GM12878 (cell line): ENCODE data around the gene BTBD6. TPM values are rescaled to one million over a fixed set of nuclear protein-coding genes. Genes with fewer than 3 reads are reported as not detected.

ENCODE experiments used
- ATAC-seq: fragments of 200-7000 bp; cut with Tn5 transposase; 3 replicates; pipeline ENCODE4 v1.9.1; 2020; ENCODE audit warnings: mild to moderate bottlenecking, moderate library complexity
- BruUV-seq: library from RNA; stranded (reverse); fragments of 400-500 nt; replicated peaks from 2 replicates; lab custom pipeline; 2021; lab: Mats Ljungman, UMichigan
- CTCF ChIA-PET: fragments of 300-600 bp; sonication (Branson Sonifier 250); formaldehyde crosslinking; extraction: SDS; loops from one replicate; lab custom pipeline; 2021; ENCODE audit warnings: inconsistent platforms; lab: Yijun Ruan, JAX
- POLR2A ChIA-PET: fragments of 350-600 bp; formaldehyde crosslinking; extraction: SDS; loops from one replicate; lab custom pipeline; 2021; ENCODE audit warnings: inconsistent platforms; lab: Charles Lee
- RAD21 ChIA-PET: fragments of 300-600 bp; sonication (Branson Sonifier 250); formaldehyde crosslinking; loops from one replicate; lab custom pipeline; 2023; ENCODE audit warnings: antibody characterized with exemption; ENCODE audit not compliant: unreplicated experiment; lab: Charles Lee
- SMC1A ChIA-PET: fragments of 300-600 bp; sonication (Branson Sonifier 250); formaldehyde crosslinking; loops from one replicate; lab custom pipeline; 2023; ENCODE audit not compliant: unreplicated experiment, uncharacterized antibody; lab: Charles Lee
- DNase-seq: peaks from one replicate; pipeline ENCODE4 v3.0.0-alpha.2; 2011; ENCODE audit warnings: low read depth, low spot score
- FAIRE-seq: peaks from 3 replicates; lab custom pipeline; 2011; peaks lifted over from hg19 to GRCh38; lab: Jason Lieb, UNC
- H2AFZ ChIP-seq: 2 replicates; pipeline ENCODE4 v1.6.0; 2011; ENCODE audit warnings: low read depth, low read length, control low read depth; ENCODE audit not compliant: control insufficient read depth
- H3K27ac ChIP-seq: 2 replicates; pipeline ENCODE4 v1.5.1; 2011; ENCODE audit warnings: control low read depth; ENCODE audit not compliant: control insufficient read depth, insufficient read depth
- H3K27me3 ChIP-seq, 2 experiments: replicated peaks in 1 of 2; 2 replicates each; pipeline versions ENCODE4 v1.6.0 to v1.6.1; 2011; ENCODE audit warnings: low read length in 1 of 2; ENCODE audit not compliant: control insufficient read depth in 2 of 2, insufficient read depth in 2 of 2
- H3K36me3 ChIP-seq, 2 experiments: 2 replicates each; pipeline ENCODE4 v1.5.1; 2011; ENCODE audit warnings: low read length in 1 of 2; ENCODE audit not compliant: control insufficient read depth in 2 of 2, insufficient read depth in 2 of 2
- H3K4me1 ChIP-seq: 2 replicates; pipeline ENCODE4 v1.6.1; 2011; ENCODE audit warnings: mild to moderate bottlenecking, low read length, moderate library complexity, mixed read lengths; ENCODE audit not compliant: control insufficient read depth, insufficient read depth
- H3K4me2 ChIP-seq: 2 replicates; pipeline ENCODE4 v1.6.0; 2011; ENCODE audit warnings: control low read depth; ENCODE audit not compliant: control insufficient read depth, insufficient read depth
- H3K4me3 ChIP-seq: fragments of 200-600 bp; sonication (generic); 2 replicates; pipeline ENCODE4 v1.5.1; 2016
- H3K79me2 ChIP-seq: 2 replicates; pipeline ENCODE4 v1.6.0; 2011; ENCODE audit warnings: low read length; ENCODE audit not compliant: control insufficient read depth, insufficient read depth
- H3K9ac ChIP-seq: 2 replicates; pipeline ENCODE4 v1.8.0; 2011; ENCODE audit warnings: low read length, control low read depth, mixed read lengths; ENCODE audit not compliant: control insufficient read depth, insufficient read depth
- H3K9me3 ChIP-seq: replicated peaks from 3 replicates; pipeline ENCODE4 v1.5.1; 2011; ENCODE audit warnings: mild to moderate bottlenecking, low read length; ENCODE audit not compliant: control insufficient read depth, insufficient read depth
- H4K20me1 ChIP-seq: 2 replicates; pipeline ENCODE4 v1.6.0; 2011; ENCODE audit not compliant: control insufficient read depth, insufficient read depth
- CHD4 ChIP-seq: fragments of 200-600 bp; sonication (generic); IDR thresholded peaks from 2 replicates; pipeline ENCODE4 v1.6.1; 2016; ENCODE audit warnings: mild to moderate bottlenecking
- CREM ChIP-seq: IDR thresholded peaks from 2 replicates; pipeline ENCODE4 v1.6.1; 2014; ENCODE audit warnings: antibody characterized with exemption, low read depth
- EGR1 ChIP-seq, 2 experiments: IDR thresholded peaks; 1 replicate in 1 of 2; 2 replicates in 1 of 2; pipeline ENCODE4 v1.6.1; 2011 to 2012; ENCODE audit warnings: low read depth in 2 of 2, low read length in 2 of 2, borderline replicate concordance in 1 of 2, mild to moderate bottlenecking in 1 of 2, moderate library complexity in 1 of 2
- ESRRA ChIP-seq: IDR thresholded peaks from 2 replicates; pipeline ENCODE4 v1.6.1; 2012; ENCODE audit warnings: mild to moderate bottlenecking, low read length, improper control_type of control experiment
- HCFC1 ChIP-seq: fragments of 150-350 bp; IDR thresholded peaks from 2 replicates; pipeline ENCODE4 v1.6.1; 2014; ENCODE audit warnings: low read length
- KAT2A ChIP-seq: conservative IDR thresholded peaks from 2 replicates; pipeline ENCODE4 v1.6.1; 2011; ENCODE audit warnings: low read depth, low read length; ENCODE audit not compliant: control insufficient read depth
- NRF1 ChIP-seq: conservative IDR thresholded peaks from 2 replicates; pipeline ENCODE4 v1.6.1; 2011; ENCODE audit warnings: mild to moderate bottlenecking, low read depth, low read length, improper control_type of control experiment
- POLR2AphosphoS5 ChIP-seq: IDR thresholded peaks from 2 replicates; pipeline ENCODE4 v1.6.1; 2011; ENCODE audit warnings: mild to moderate bottlenecking, low read length, inconsistent platforms
- SMAD1 ChIP-seq: fragments of 450-650 bp; IDR thresholded peaks from 2 replicates; pipeline ENCODE4 v1.6.1; 2018; ENCODE audit warnings: mild to moderate bottlenecking, low read depth; ENCODE audit not compliant: partially characterized antibody
- SMAD5 ChIP-seq: IDR thresholded peaks from 2 replicates; pipeline ENCODE4 v1.6.1; 2016; ENCODE audit warnings: antibody characterized with exemption, low read depth
- TCF3 ChIP-seq: IDR thresholded peaks from 2 replicates; pipeline ENCODE4 v1.6.1; 2012; ENCODE audit warnings: low read depth, mild to moderate bottlenecking, low read length, borderline replicate concordance; ENCODE audit not compliant: insufficient read depth
- ZNF207 ChIP-seq: fragments of 450-650 bp; IDR thresholded peaks from 2 replicates; pipeline ENCODE4 v1.6.1; 2014; ENCODE audit warnings: antibody characterized with exemption, mild to moderate bottlenecking, borderline replicate concordance
- WGBS: methylation state at CpG from one replicate; pipeline ENCODE4 v1.1.6; 2016; ENCODE audit warnings: low lambda C conversion rate; ENCODE audit not compliant: insufficient replicate concordance, insufficient coverage; ENCODE audit errors: missing lambda C conversion rate; 5-methylcytosine and 5-hydroxymethylcytosine counted together
- in situ Hi-C: fragments of 300-500 bp; cut with MboI; formaldehyde crosslinking; loops from 9 replicates; pipeline ENCODE4 v1.14.3; 2018; ENCODE audit warnings: mixed read lengths
- intact Hi-C: fragments of 100-400 bp; cut with micrococcal nuclease; formaldehyde crosslinking; loops from one replicate; pipeline ENCODE4 v1.14.2; 2022; ENCODE audit not compliant: unreplicated experiment
- polyA plus RNA-seq, 11 experiments: library from polyadenylated mRNA; depleted of rRNA in 4 of 11; unstranded in 6 of 11; stranded (reverse) in 5 of 11; fragments of >200 nt; fragmentation: Nextera tagmentation in 4 of 11; fragmentation: Illumina TruSeq in 1 of 11; extraction: Ambion mirVana in 4 of 11; extraction: Trizol in 1 of 11; gene quantifications; 1 replicate in 1 of 11; 2 replicates in 10 of 11; pipeline versions ENCODE4 v1.2.1 to v1.2.3, GENCODE V29; 2011 to 2016; ENCODE audit warnings: inconsistent platforms in 2 of 11, missing spikeins in 2 of 11, low read depth in 1 of 11
- total RNA-seq, 4 experiments: library from RNA; depleted of rRNA in 3 of 4; stranded (reverse); fragments of >200 nt in 3 of 4; fragmentation: Illumina TruSeq in 1 of 4; extraction: Trizol in 1 of 4; gene quantifications; 2 replicates each; pipeline versions ENCODE4 v1.2.1 to v1.2.3, GENCODE V29; 2013 to 2021
- TF ChIP-seq, protein P1 (sequence below): IDR thresholded peaks from 2 replicates; pipeline ENCODE4 v1.6.1; 2012; ENCODE audit warnings: low read depth, low read length, improper control_type of control experiment
- TF ChIP-seq, protein P2 (sequence below): IDR thresholded peaks from 2 replicates; pipeline ENCODE4 v1.6.1; 2011; ENCODE audit warnings: low read depth, mild to moderate bottlenecking, low read length, moderate library complexity, borderline replicate concordance; ENCODE audit errors: extremely low read depth
- TF ChIP-seq, protein P3 (sequence below): fragments of 450-650 bp; IDR thresholded peaks from 2 replicates; pipeline ENCODE4 v1.6.1; 2017; ENCODE audit warnings: mild to moderate bottlenecking, moderate library complexity

The BTBD6 gene
- total and polyA plus RNA-seq, 10 of the 15 experiments (the other 5 are each of a cell fraction or from before 2014, with no cell fraction given): 1.4 to 36.5 (median 15.8) TPM

DNA sequence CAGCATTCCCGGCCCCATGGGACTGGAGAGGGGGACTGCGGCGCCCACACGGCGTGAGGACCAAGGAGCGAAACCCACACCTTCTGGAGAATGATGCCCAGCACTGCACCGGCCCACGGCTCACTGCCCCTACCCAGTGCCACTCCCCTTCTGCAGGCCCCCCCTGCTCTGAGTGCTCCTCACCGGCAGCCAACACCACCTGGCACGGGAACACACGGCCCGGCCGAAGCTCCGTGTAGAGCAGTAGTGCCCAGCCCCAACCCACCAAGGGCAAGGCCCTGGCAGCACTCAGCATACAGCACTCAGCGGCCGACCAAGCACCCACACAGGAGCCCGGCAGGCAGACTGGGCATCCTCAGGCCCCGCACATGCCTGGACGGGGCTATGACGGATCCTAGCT lies 13.4 kb downstream of the BTBD6 start:
- Histone ChIP-seq H2AFZ (no peak overlapping the region), H3K36me3 (peaks cover 0 to 8% of the 10 kb centered on the region in 2 experiments; a peak in 2 of 4 replicates), H4K20me1 (no peaks in the 10 kb centered on the region), H3K4me3 (no peak overlapping the region), H3K27me3 (no peaks in the 10 kb centered on the region), H3K79me2 (no peaks in the 10 kb centered on the region), H3K9ac (no peak overlapping the region), H3K27ac (no peak overlapping the region), H3K4me1 (no peaks in the 10 kb centered on the region), H3K4me2 (no peak overlapping the region), H3K9me3 (no peaks in the 10 kb centered on the region)
- ATAC-seq (no peak), FAIRE-seq (no peak), DNase-seq (no peak)
- ChIA-PET RAD21 (no interaction called here), POLR2A (no interaction called here), SMC1A (no interaction called here), CTCF (no interaction called here)
- TF ChIP-seq, protein P1, sequence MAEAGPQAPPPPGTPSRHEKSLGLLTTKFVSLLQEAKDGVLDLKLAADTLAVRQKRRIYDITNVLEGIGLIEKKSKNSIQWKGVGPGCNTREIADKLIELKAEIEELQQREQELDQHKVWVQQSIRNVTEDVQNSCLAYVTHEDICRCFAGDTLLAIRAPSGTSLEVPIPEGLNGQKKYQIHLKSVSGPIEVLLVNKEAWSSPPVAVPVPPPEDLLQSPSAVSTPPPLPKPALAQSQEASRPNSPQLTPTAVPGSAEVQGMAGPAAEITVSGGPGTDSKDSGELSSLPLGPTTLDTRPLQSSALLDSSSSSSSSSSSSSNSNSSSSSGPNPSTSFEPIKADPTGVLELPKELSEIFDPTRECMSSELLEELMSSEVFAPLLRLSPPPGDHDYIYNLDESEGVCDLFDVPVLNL: no peak
- TF ChIP-seq ZNF207 (no peak), SMAD1 (no peak), HCFC1 (no peak), ESRRA (no peak), SMAD5 (no peak), CHD4 (no peak), KAT2A (no peak), CREM (no peak), NRF1 (no peak), EGR1 (IDR thresholded peaks at IDR 0.05; ENCODE audit: borderline replicate concordance in 1 of 2, low read depth in 2 of 2, low read length in 2 of 2) (no peak), TCF3 (no peak), POLR2AphosphoS5 (no peak)
- TF ChIP-seq, protein P2, sequence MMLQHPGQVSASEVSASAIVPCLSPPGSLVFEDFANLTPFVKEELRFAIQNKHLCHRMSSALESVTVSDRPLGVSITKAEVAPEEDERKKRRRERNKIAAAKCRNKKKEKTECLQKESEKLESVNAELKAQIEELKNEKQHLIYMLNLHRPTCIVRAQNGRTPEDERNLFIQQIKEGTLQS: no peak
- TF ChIP-seq, protein P3, sequence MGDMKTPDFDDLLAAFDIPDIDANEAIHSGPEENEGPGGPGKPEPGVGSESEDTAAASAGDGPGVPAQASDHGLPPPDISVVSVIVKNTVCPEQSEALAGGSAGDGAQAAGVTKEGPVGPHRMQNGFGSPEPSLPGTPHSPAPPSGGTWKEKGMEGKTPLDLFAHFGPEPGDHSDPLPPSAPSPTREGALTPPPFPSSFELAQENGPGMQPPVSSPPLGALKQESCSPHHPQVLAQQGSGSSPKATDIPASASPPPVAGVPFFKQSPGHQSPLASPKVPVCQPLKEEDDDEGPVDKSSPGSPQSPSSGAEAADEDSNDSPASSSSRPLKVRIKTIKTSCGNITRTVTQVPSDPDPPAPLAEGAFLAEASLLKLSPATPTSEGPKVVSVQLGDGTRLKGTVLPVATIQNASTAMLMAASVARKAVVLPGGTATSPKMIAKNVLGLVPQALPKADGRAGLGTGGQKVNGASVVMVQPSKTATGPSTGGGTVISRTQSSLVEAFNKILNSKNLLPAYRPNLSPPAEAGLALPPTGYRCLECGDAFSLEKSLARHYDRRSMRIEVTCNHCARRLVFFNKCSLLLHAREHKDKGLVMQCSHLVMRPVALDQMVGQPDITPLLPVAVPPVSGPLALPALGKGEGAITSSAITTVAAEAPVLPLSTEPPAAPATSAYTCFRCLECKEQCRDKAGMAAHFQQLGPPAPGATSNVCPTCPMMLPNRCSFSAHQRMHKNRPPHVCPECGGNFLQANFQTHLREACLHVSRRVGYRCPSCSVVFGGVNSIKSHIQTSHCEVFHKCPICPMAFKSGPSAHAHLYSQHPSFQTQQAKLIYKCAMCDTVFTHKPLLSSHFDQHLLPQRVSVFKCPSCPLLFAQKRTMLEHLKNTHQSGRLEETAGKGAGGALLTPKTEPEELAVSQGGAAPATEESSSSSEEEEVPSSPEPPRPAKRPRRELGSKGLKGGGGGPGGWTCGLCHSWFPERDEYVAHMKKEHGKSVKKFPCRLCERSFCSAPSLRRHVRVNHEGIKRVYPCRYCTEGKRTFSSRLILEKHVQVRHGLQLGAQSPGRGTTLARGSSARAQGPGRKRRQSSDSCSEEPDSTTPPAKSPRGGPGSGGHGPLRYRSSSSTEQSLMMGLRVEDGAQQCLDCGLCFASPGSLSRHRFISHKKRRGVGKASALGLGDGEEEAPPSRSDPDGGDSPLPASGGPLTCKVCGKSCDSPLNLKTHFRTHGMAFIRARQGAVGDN: no peak
- in situ Hi-C loops (no loop called here), intact Hi-C loops (no loop called here)
- 92% methylated on average over 20 of the region's 20 CpGs for WGBS
- no TSS peak for BruUV-seq
